Astrocyte of the spinal cord (primary cell): ENCODE measurements around the gene ZFAND3.

Source experiments
- DNase-seq: peaks from one replicate; pipeline ENCODE4 v3.0.0; 2011; ENCODE audit warnings: low read depth, low spot score
- H3K4me3 ChIP-seq: 2 replicates; pipeline ENCODE4 v1.5.1; 2011; ENCODE audit warnings: low read depth, mild to moderate bottlenecking, low read length, moderate library complexity
- in situ Hi-C: cut with HindIII; loops from 2 replicates; pipeline ENCODE4 v1.10.0; 2017; ENCODE audit warnings: low sequenced_read_pairs
- TF ChIP-seq, protein P1 (sequence below): IDR thresholded peaks from 2 replicates; pipeline ENCODE4 v1.5.1; 2012; ENCODE audit warnings: low read depth, mild to moderate bottlenecking, low read length, inconsistent platforms

ZFAND3 gene

DNA sequence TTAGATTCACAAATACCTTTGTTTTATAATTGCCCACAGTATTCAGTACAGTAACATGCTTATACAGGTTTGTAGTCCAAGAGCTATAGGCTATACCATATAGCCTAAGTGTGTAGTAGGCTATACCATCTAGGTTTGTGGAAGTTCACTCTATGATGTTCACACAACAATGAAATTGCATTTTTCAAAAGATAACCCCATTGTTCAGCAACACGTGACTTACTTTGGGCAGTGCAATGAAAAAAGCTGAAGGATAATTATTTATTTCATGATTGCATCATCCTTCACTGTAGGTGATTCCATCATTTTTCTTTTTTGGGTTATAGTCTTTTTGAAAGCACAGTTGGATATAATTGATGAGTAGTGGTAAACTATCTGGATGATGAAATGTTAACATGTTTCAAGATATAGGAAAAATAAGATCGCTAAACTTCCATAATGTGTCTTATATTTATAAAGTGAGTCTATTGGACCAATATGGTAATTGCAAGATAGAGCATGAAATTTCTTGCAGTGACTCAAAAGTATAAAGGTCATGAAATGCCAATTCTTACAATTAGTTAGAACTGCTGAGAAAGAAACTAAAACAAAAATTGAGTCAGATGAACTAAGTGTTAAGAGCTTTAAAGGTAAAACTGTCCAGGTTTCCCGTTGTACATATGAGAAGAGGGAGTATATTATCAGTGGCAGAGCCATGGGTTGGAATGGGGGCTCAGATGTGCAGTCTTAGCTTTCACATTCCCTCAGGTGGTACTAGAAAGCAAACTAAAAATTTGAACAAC is 164.4 kb downstream of the ZFAND3 start:
- TF ChIP-seq, protein P1, sequence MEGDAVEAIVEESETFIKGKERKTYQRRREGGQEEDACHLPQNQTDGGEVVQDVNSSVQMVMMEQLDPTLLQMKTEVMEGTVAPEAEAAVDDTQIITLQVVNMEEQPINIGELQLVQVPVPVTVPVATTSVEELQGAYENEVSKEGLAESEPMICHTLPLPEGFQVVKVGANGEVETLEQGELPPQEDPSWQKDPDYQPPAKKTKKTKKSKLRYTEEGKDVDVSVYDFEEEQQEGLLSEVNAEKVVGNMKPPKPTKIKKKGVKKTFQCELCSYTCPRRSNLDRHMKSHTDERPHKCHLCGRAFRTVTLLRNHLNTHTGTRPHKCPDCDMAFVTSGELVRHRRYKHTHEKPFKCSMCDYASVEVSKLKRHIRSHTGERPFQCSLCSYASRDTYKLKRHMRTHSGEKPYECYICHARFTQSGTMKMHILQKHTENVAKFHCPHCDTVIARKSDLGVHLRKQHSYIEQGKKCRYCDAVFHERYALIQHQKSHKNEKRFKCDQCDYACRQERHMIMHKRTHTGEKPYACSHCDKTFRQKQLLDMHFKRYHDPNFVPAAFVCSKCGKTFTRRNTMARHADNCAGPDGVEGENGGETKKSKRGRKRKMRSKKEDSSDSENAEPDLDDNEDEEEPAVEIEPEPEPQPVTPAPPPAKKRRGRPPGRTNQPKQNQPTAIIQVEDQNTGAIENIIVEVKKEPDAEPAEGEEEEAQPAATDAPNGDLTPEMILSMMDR, result no peak
- in situ Hi-C loops, result no loop called here
- DNase-seq, result no peak
- no peak overlapping the region for H3K4me3 ChIP-seq

DNA sequence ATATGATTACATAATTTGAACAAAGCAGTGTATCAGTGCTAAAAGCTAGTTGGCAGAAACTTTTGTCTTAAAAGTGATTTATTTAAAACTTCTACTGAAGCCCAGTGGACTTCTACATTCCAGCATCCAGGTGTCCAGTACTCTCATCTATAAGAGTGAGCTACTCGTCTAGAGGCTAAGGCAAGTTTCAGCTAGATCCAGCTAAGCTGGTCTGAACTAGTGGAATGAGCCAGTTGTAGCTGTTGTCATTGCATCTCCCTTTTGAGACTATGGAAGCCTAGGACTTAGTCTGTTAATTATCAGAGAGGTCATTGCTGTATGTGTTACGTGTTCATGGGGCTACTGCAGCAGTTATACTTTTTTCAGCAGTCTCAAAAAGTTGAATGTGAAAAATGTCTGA is 165.1 kb downstream of the ZFAND3 start:
- in situ Hi-C loops, result no loop called here
- H3K4me3 ChIP-seq, result no peak overlapping the region
- TF ChIP-seq, protein P1, result no peak
- no peak for DNase-seq

DNA sequence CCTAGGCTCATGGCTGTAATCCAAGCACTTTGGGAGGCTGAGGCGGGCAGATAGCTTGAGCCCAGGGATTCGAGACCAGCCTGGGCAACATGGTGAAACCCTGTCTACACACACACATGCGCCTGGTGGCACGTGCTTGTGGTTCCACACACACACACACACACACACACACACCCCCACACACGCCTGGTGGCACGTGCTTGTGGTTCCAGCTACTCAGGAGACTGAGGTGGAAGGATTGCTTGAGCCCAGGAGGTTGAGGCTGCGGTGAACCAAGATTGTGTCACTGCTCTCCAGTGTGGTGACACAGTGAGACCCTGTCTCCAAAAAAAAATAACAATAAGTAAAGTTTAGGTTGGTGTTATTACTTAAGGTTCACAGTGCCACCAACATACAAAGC is 165.8 kb downstream of the ZFAND3 start:
- in situ Hi-C loops, result no loop called here
- no peak for DNase-seq
- TF ChIP-seq, protein P1, result no peak
- no peak overlapping the region for H3K4me3 ChIP-seq

DNA sequence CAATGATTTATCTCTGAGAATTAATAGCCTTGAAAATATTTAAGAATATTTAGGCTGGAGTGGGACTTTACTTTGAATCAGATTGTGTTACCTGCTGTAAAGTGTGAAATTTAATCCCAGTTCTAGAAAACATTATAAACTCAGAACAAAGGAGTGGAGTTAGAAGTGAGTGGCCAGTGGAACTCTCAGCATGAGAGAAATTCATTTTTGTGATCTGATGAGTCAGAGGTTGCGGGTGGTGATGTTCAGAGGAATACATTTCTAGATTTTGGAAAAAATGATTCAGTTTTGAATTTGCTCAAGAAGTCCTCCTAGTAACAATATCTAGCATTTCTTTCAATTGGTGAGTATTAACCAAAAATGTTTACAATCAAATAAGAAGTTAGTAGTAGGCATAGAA is 167.5 kb downstream of the ZFAND3 start:
- peak; percentile 54 for DNase-seq
- TF ChIP-seq, protein P1, result no peak
- no peak overlapping the region for H3K4me3 ChIP-seq
- in situ Hi-C loops, result no loop called here

DNA sequence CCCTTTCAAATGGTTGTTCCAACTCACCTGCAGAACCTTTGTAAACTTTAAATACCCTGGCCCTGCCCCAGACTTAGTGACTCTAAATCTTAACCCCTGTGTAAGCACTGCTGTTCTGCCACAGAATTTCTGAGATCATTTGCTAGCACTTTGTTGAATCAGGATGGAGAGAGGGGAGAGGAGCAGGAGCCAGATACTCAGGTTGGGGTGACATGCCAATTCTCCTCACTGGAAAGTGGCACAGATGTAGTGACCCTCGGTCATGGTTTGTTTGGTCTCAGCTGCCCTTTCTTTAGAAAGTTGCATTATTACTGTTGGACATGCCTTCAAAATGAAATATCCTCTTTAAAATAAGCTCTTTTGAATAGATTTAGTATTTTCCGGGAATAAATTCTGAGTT is 168.0 kb downstream of the ZFAND3 start:
- no peak for DNase-seq
- TF ChIP-seq, protein P1, result no peak
- in situ Hi-C loops, result no loop called here
- no peak overlapping the region for H3K4me3 ChIP-seq

DNA sequence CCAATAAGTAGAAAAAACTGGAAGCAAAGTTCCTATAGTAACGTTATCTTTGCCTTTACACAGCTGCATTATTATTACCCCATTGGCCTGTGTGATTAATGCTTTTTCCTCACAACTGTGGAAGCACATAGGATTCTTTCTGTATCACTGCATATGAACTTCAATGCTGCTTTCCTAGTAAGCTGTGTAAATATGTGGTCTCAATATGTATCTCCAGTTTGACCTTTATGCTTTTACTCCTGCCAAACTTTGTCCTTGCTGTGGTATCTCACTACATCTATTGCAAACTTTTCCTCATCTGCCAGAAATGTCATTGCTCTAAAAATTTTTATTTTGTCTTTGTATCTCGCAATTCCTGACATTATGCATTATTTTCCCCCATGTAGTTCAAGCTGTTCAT is 168.6 kb downstream of the ZFAND3 start:
- in situ Hi-C loops, result no loop called here
- TF ChIP-seq, protein P1, result no peak
- peak; percentile 35 for DNase-seq
- no peak overlapping the region for H3K4me3 ChIP-seq

DNA sequence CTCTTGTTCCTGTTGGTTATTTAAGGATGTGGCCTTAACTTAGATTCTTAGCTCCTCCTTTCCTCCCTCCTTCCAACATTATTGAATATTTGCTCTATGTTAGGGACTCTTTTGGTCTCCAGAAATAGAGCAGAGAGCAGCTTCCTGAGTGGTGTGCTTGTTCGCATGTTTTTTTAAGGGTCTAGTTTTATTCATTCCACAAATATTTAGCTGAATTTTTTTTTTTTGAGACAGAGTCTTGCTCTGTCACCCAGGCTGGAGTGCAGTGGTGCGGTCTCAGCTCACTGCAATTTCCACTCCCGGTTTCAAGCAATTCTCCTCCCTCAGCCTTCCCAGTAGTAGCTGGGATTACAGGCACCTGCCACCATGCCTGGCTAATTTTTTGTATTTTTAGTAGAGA is 169.2 kb downstream of the ZFAND3 start:
- in situ Hi-C loops, result no loop called here
- H3K4me3 ChIP-seq, result no peak overlapping the region
- TF ChIP-seq, protein P1, result no peak
- DNase-seq, result peak; percentile 9
